BE2C (cell line): ENCODE data around the gene ETV6.

ENCODE experiments used
- DNase-seq: peaks from one replicate; pipeline ENCODE4 v3.0.0-alpha.2; 2020
- H3K27me3 ChIP-seq: fragments of 250-450 bp; sonication (Bioruptor Pico); 2 replicates; pipeline ENCODE4 v1.5.1; 2020; ENCODE audit warnings: mild to moderate bottlenecking
- H3K36me3 ChIP-seq: fragments of 250-450 bp; sonication (Bioruptor Pico); 2 replicates; pipeline ENCODE4 v1.5.1; 2020; ENCODE audit warnings: mild to moderate bottlenecking
- H3K4me1 ChIP-seq: fragments of 250-450 bp; sonication (Bioruptor Pico); 2 replicates; pipeline ENCODE4 v1.5.1; 2020
- H3K4me3 ChIP-seq: 2 replicates; pipeline ENCODE4 v1.5.1; 2011; ENCODE audit warnings: low read depth, low read length
- H3K9me3 ChIP-seq: fragments of 250-450 bp; sonication (Bioruptor Pico); 2 replicates; pipeline ENCODE4 v1.5.1; 2020
- CTCF ChIP-seq: IDR thresholded peaks from 2 replicates; pipeline ENCODE4 v1.5.1; 2012; ENCODE audit warnings: mild to moderate bottlenecking, low read depth, low read length

Gene ETV6

GRCh38 chr12:11730299-11731041 is 81.0 kb downstream of the ETV6 start:
- Histone ChIP-seq H3K36me3 (no peaks in the 10 kb centered on the region), H3K27me3 (no peaks in the 10 kb centered on the region), H3K4me3 (no peak overlapping the region), H3K4me1 (no peaks in the 10 kb centered on the region), H3K9me3 (no peaks in the 10 kb centered on the region)
- no peak for TF ChIP-seq CTCF
- no peak for DNase-seq

GRCh38 chr12:11731042-11731357 is 81.5 kb downstream of the ETV6 start:
- H3K36me3 ChIP-seq, result no peaks in the 10 kb centered on the region
- no peak for TF ChIP-seq CTCF

GRCh38 chr12:11731455-11731854 is 82.0 kb downstream of the ETV6 start:
- no peak for TF ChIP-seq CTCF
- DNase-seq, result no peak
- H3K4me1 ChIP-seq, result no peaks in the 10 kb centered on the region
- H3K27me3 ChIP-seq, result no peaks in the 10 kb centered on the region
- no peaks in the 10 kb centered on the region for H3K9me3 ChIP-seq
- H3K4me3 ChIP-seq, result no peak overlapping the region
- H3K36me3 ChIP-seq, result no peaks in the 10 kb centered on the region

More at GRCh38 chr12:11731042-11731357, 81.5 kb downstream of the ETV6 start:
- no peaks in the 10 kb centered on the region for H3K4me1 ChIP-seq
- H3K4me3 ChIP-seq, result no peak overlapping the region
- no peaks in the 10 kb centered on the region for H3K9me3 ChIP-seq
- no peak for DNase-seq
- no peaks in the 10 kb centered on the region for H3K27me3 ChIP-seq

- no peaks in the 10 kb centered on the region for H3K9me3 ChIP-seq
- DNase-seq, result no peak
- no peaks in the 10 kb centered on the region for H3K27me3 ChIP-seq
- H3K4me1 ChIP-seq, result no peaks in the 10 kb centered on the region
- TF ChIP-seq CTCF, result no peak
- H3K4me3 ChIP-seq, result no peak overlapping the region
- no peaks in the 10 kb centered on the region for H3K36me3 ChIP-seq
Measured at GRCh38 chr12:11732023-11732422, 82.5 kb downstream of the ETV6 start.

- DNase-seq, result no peak
- TF ChIP-seq CTCF, result no peak
- no peaks in the 10 kb centered on the region for H3K36me3 ChIP-seq
- no peak overlapping the region for H3K4me3 ChIP-seq
- H3K27me3 ChIP-seq, result no peaks in the 10 kb centered on the region
- H3K4me1 ChIP-seq, result no peaks in the 10 kb centered on the region
- no peaks in the 10 kb centered on the region for H3K9me3 ChIP-seq
Measured at GRCh38 chr12:11732715-11733114, 83.2 kb downstream of the ETV6 start.

- Histone ChIP-seq H3K36me3 (no peaks in the 10 kb centered on the region), H3K4me1 (no peaks in the 10 kb centered on the region), H3K27me3 (no peaks in the 10 kb centered on the region), H3K4me3 (no peak overlapping the region), H3K9me3 (no peaks in the 10 kb centered on the region)
- no peak for TF ChIP-seq CTCF
- DNase-seq, result no peak
Measured at GRCh38 chr12:11734580-11735180, 85.2 kb downstream of the ETV6 start.
